ENCODE results near the gene PRSS21. TPM values are rescaled to one million over a fixed set of nuclear protein-coding genes. Genes with fewer than 3 reads are reported as not detected.

Gene PRSS21
- total RNA-seq, 2 experiments from 2014 or later = 3.3 to 4.1 TPM

- no peak overlapping the region for H3K4me3 Mint-ChIP-seq
- peaks cover 5% of the 10 kb centered on the region for H3K27me3 Mint-ChIP-seq (ENCODE audit: low read depth)
- no peak overlapping the region for H3K27ac Mint-ChIP-seq
- DNase-seq = no peak
- CTCF ChIA-PET = no interaction called here
- H3K36me3 Mint-ChIP-seq (ENCODE audit: low read depth) = no peaks in the 10 kb centered on the region
- intact Hi-C loops (cut with micrococcal nuclease) = no loop called here
- no peaks in the 10 kb centered on the region for H3K4me1 Mint-ChIP-seq (ENCODE audit: low read depth)
- H3K9me3 Mint-ChIP-seq = no peaks in the 10 kb centered on the region
These were observed 9.7 kb downstream of the PRSS21 start for GRCh38 chr16:2826591-2827373.

- CTCF ChIA-PET = no interaction called here
- intact Hi-C loops (cut with micrococcal nuclease) = no loop called here
- H3K27me3 Mint-ChIP-seq (ENCODE audit: low read depth) = peaks cover 5% of the 10 kb centered on the region
- H3K27ac Mint-ChIP-seq = no peak overlapping the region
- DNase-seq = no peak
- no peaks in the 10 kb centered on the region for H3K4me1 Mint-ChIP-seq (ENCODE audit: low read depth)
- H3K4me3 Mint-ChIP-seq = no peak overlapping the region
- H3K9me3 Mint-ChIP-seq = no peaks in the 10 kb centered on the region
- H3K36me3 Mint-ChIP-seq (ENCODE audit: low read depth) = no peaks in the 10 kb centered on the region
These were observed 10.3 kb downstream of the PRSS21 start for GRCh38 chr16:2827374-2827791.

GRCh38 chr16:2827831-2828520 is 10.9 kb downstream of the PRSS21 start:
- Mint-ChIP-seq H3K36me3 (ENCODE audit: low read depth) (no peaks in the 10 kb centered on the region), H3K27me3 (ENCODE audit: low read depth) (peaks cover 5% of the 10 kb centered on the region), H3K9me3 (no peaks in the 10 kb centered on the region), H3K4me1 (ENCODE audit: low read depth) (no peaks in the 10 kb centered on the region), H3K4me3 (no peak overlapping the region), H3K27ac (no peak overlapping the region)
- DNase-seq = no peak
- CTCF ChIA-PET = no interaction called here
- intact Hi-C loops (cut with micrococcal nuclease) = no loop called here

- Mint-ChIP-seq H3K36me3 (ENCODE audit: low read depth) (no peaks in the 10 kb centered on the region), H3K27me3 (ENCODE audit: low read depth) (peaks cover 5% of the 10 kb centered on the region), H3K4me3 (no peak overlapping the region), H3K9me3 (no peaks in the 10 kb centered on the region), H3K27ac (no peak overlapping the region), H3K4me1 (ENCODE audit: low read depth) (no peaks in the 10 kb centered on the region)
- CTCF ChIA-PET = no interaction called here
- intact Hi-C loops (cut with micrococcal nuclease) = no loop called here
- no peak for DNase-seq
These were observed 11.4 kb downstream of the PRSS21 start for GRCh38 chr16:2828521-2828840.

GRCh38 chr16:2828876-2829430 is 11.9 kb downstream of the PRSS21 start:
- Mint-ChIP-seq H3K27ac (no peak overlapping the region), H3K4me3 (no peak overlapping the region), H3K36me3 (ENCODE audit: low read depth) (no peaks in the 10 kb centered on the region), H3K9me3 (no peaks in the 10 kb centered on the region), H3K4me1 (ENCODE audit: low read depth) (no peaks in the 10 kb centered on the region), H3K27me3 (ENCODE audit: low read depth) (peaks cover 5% of the 10 kb centered on the region)
- CTCF ChIA-PET = no interaction called here
- DNase-seq = no peak
- intact Hi-C loops (cut with micrococcal nuclease) = no loop called here

GRCh38 chr16:2829501-2830354 is 12.7 kb downstream of the PRSS21 start, which contains the start of gene ZG16B:
Gene ZG16B (plus strand): TSS chr16:2830303. CDS start chr16:2830442, 139 bp downstream.
- no peaks in the 10 kb centered on the region for H3K9me3 Mint-ChIP-seq
- H3K27me3 Mint-ChIP-seq (ENCODE audit: low read depth) = peaks cover 7% of the 10 kb centered on the region
- H3K27ac Mint-ChIP-seq = no peak within 1 kb of the TSS
- no peak for DNase-seq
- intact Hi-C loops (cut with micrococcal nuclease) = no loop called here
- H3K36me3 Mint-ChIP-seq (ENCODE audit: low read depth) = no peaks in the 10 kb centered on the region
- CTCF ChIA-PET = no interaction called here
- no peak within 1 kb of the TSS for H3K4me3 Mint-ChIP-seq
- H3K4me1 Mint-ChIP-seq (ENCODE audit: low read depth) = no peaks in the 10 kb centered on the region

- CTCF ChIA-PET = no interaction called here
- intact Hi-C loops (cut with micrococcal nuclease) = no loop called here
- H3K27ac Mint-ChIP-seq = no peak overlapping the region
- no peak overlapping the region for H3K4me3 Mint-ChIP-seq
- no peaks in the 10 kb centered on the region for H3K36me3 Mint-ChIP-seq (ENCODE audit: low read depth)
- peaks cover 8% of the 10 kb centered on the region for H3K27me3 Mint-ChIP-seq (ENCODE audit: low read depth)
- H3K9me3 Mint-ChIP-seq = no peaks in the 10 kb centered on the region
- H3K4me1 Mint-ChIP-seq (ENCODE audit: low read depth) = no peaks in the 10 kb centered on the region
- DNase-seq = no peak
These were observed 13.3 kb downstream of the PRSS21 start for GRCh38 chr16:2830355-2830695.

GRCh38 chr16:2831203-2831602 is 14.2 kb downstream of the PRSS21 start:
- no peaks in the 10 kb centered on the region for H3K36me3 Mint-ChIP-seq (ENCODE audit: low read depth)
- DNase-seq = no peak
- no peaks in the 10 kb centered on the region for H3K4me1 Mint-ChIP-seq (ENCODE audit: low read depth)
- peaks cover 8% of the 10 kb centered on the region for H3K27me3 Mint-ChIP-seq (ENCODE audit: low read depth)
- H3K9me3 Mint-ChIP-seq = no peaks in the 10 kb centered on the region
- intact Hi-C loops (cut with micrococcal nuclease) = no loop called here
- no peak overlapping the region for H3K27ac Mint-ChIP-seq
- no peak overlapping the region for H3K4me3 Mint-ChIP-seq
- CTCF ChIA-PET = interaction anchor here (0.6 kb wide), 1 partner anchor 56 kb away, joined by 3 read pairs; no protein-coding TSS in a partner anchor

- Mint-ChIP-seq H3K27me3 (ENCODE audit: low read depth) (peaks cover 8% of the 10 kb centered on the region), H3K4me3 (no peak overlapping the region), H3K36me3 (ENCODE audit: low read depth) (no peaks in the 10 kb centered on the region), H3K4me1 (ENCODE audit: low read depth) (peaks cover 2% of the 10 kb centered on the region), H3K9me3 (no peaks in the 10 kb centered on the region), H3K27ac (no peak overlapping the region)
- DNase-seq = no peak
- intact Hi-C loops (cut with micrococcal nuclease) = no loop called here
- CTCF ChIA-PET = no interaction called here
These were observed 16.7 kb downstream of the PRSS21 start for GRCh38 chr16:2833776-2834175.

GRCh38 chr16:2834968-2835367 is 17.9 kb downstream of the PRSS21 start:
- no peak overlapping the region for H3K27ac Mint-ChIP-seq
- no peak for DNase-seq
- no peaks in the 10 kb centered on the region for H3K9me3 Mint-ChIP-seq
- H3K4me1 Mint-ChIP-seq (ENCODE audit: low read depth) = peaks cover 13% of the 10 kb centered on the region
- no peak overlapping the region for H3K4me3 Mint-ChIP-seq
- H3K36me3 Mint-ChIP-seq (ENCODE audit: low read depth) = no peaks in the 10 kb centered on the region
- intact Hi-C loops (cut with micrococcal nuclease) = no loop called here
- CTCF ChIA-PET = interaction anchor here (0.6 kb wide), 1 partner anchor 75 kb away, joined by 4 read pairs; no protein-coding TSS in a partner anchor
- H3K27me3 Mint-ChIP-seq (ENCODE audit: low read depth) = peaks cover 8% of the 10 kb centered on the region

GRCh38 chr16:2835638-2836493 is 18.8 kb downstream of the PRSS21 start:
- intact Hi-C loops (cut with micrococcal nuclease) = no loop called here
- Mint-ChIP-seq H3K27me3 (ENCODE audit: low read depth) (peaks cover 7% of the 10 kb centered on the region), H3K27ac (no peak overlapping the region), H3K36me3 (ENCODE audit: low read depth) (no peaks in the 10 kb centered on the region), H3K4me3 (no peak overlapping the region), H3K4me1 (ENCODE audit: low read depth) (peaks cover 16% of the 10 kb centered on the region), H3K9me3 (no peaks in the 10 kb centered on the region)
- CTCF ChIA-PET = no interaction called here
- DNase-seq = no peak

Measured in activated naive CD4-positive, alpha-beta T cell treated with anti-CD3 and anti-CD28 coated beads for 36 hours (primary cell).